ENCODE data around the gene NINJ1. TPM values are rescaled to one million over a fixed set of nuclear protein-coding genes. Genes with fewer than 3 reads are reported as not detected.
"Not testable (repeated sequence)": the region's sequence is repeated elsewhere in the genome, so short reads cannot be mapped to it uniquely, and the experiment has no call there.

Gene NINJ1
- total RNA-seq, 4 donors from 2014 or later = 28.5 to 58.5 (median 45.7) TPM

DNA sequence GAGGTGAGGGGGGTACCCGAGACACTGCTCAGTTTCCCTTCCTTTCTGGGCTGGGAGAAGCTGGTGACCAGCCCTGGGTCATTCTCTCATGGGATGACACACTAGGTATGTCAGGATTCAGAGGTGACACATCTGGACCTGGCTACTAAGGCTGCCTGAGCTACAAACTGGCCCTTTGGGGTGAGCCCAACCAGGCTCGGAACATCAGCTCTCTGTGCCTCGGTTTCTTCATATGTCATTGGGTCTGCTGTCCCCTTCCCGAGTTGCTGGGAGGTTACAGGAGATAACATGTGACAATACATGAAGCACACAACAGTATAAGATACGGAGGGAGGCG lies 26.3 kb downstream of the NINJ1 start:
- ATAC-seq (no peak), DNase-seq (peak in 1 of 2 donors; percentile 8)
- H3K4me3 ChIP-seq = no peak overlapping the region
- in situ Hi-C loops (cut with MboI; ENCODE audit: low sequenced_read_pairs in 4 of 4) (loop anchor here in 1 of 4 donors (25.0 kb wide), 1 partner anchor 355 kb away; the partner anchor contains the start of genes FAM120A and FAM120AOS), intact Hi-C loops (cut with DNase I; ENCODE audit: low total_unique reads) (loop anchor here (2.0 kb wide), 2 partner anchors 23 to 197 kb away; no protein-coding TSS in a partner anchor)
- H3K4me1 ChIP-seq = peaks cover 3 to 11% of the 10 kb centered on the region in 2 donors
- TF ChIP-seq, protein P1, sequence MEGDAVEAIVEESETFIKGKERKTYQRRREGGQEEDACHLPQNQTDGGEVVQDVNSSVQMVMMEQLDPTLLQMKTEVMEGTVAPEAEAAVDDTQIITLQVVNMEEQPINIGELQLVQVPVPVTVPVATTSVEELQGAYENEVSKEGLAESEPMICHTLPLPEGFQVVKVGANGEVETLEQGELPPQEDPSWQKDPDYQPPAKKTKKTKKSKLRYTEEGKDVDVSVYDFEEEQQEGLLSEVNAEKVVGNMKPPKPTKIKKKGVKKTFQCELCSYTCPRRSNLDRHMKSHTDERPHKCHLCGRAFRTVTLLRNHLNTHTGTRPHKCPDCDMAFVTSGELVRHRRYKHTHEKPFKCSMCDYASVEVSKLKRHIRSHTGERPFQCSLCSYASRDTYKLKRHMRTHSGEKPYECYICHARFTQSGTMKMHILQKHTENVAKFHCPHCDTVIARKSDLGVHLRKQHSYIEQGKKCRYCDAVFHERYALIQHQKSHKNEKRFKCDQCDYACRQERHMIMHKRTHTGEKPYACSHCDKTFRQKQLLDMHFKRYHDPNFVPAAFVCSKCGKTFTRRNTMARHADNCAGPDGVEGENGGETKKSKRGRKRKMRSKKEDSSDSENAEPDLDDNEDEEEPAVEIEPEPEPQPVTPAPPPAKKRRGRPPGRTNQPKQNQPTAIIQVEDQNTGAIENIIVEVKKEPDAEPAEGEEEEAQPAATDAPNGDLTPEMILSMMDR (IDR thresholded peaks at IDR 0.05 in 4 of 5, conservative IDR thresholded peaks at IDR 0.05 in 1 of 5) = no peak
- no peak for TF ChIP-seq POLR2A (IDR thresholded peaks at IDR 0.05)
- no peak overlapping the region for H3K27ac ChIP-seq
- no peaks in the 10 kb centered on the region for H3K9me3 ChIP-seq
- H3K27me3 ChIP-seq = no peaks in the 10 kb centered on the region
- H3K36me3 ChIP-seq = peaks cover 0 to 39% of the 10 kb centered on the region in 2 donors

DNA sequence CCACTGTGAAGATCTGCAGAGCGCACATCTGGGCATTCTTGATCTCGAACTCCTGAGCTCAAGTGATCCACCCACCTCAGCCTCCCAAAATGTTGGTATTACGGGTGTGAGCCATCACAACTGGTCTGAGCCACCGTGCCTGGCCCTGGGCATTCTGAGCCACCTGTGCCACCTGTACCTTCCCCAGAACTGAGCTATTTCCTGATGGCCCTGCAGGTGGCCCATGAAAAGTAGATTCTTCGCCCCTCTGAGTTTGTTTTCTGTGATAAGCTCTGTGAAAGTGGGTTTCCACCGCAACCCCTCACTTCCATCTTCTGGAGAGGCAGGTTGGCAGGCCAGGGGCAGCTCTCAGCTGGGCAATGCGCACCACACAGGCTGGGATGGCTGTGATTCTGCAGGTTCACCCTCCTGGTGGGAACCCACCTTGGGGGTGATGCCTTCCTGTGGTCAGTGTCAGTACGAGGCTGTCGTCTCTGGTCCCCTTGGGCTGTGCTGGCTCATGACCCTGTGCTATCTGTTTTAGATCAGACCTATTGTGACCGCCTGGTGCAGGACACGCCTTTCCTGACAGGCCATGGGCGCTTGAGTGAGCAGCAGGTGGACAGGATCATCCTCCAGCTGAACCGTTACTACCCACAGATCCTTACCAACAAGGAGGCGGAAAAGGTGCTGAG lies 26.8 kb downstream of the NINJ1 start:
- intact Hi-C loops (cut with DNase I; ENCODE audit: low total_unique reads) (no loop called here), in situ Hi-C loops (cut with MboI; ENCODE audit: low sequenced_read_pairs in 4 of 4) (loop anchor here in 1 of 4 donors (25.0 kb wide), 1 partner anchor 355 kb away; the partner anchor contains the start of genes FAM120A and FAM120AOS)
- H3K27me3 ChIP-seq = no peaks in the 10 kb centered on the region
- no peaks in the 10 kb centered on the region for H3K9me3 ChIP-seq
- peak in 1 of 2 donors; percentile 7 for DNase-seq
- peaks cover 0 to 34% of the 10 kb centered on the region in 2 donors for H3K36me3 ChIP-seq
- H3K4me3 ChIP-seq = no peak overlapping the region
- no peak overlapping the region for H3K27ac ChIP-seq
- H3K4me1 ChIP-seq = peaks cover 3 to 11% of the 10 kb centered on the region in 2 donors
- TF ChIP-seq POLR2A (IDR thresholded peaks at IDR 0.05) = no peak
- TF ChIP-seq, protein P1 (IDR thresholded peaks at IDR 0.05 in 4 of 5, conservative IDR thresholded peaks at IDR 0.05 in 1 of 5) = no peak
- ATAC-seq = no peak

DNA sequence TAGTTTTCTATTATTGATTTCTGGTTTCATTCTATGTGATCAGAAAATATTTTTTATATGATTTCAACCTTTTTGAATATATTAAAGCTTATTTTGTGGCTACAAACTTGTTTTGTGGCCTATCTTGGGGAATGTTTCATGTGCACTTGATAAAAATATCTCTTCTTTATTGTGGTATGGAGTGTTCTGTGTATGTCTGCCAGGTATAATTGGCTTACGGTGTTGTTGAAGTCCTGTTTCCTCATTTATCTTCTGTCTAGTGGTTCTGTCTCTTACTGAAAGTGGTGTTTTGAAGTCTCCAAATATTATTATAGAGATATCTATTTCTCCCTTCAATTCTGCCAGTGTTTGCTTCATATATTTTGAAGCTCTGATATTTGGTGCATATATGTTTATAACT lies 28.4 kb downstream of the NINJ1 start:
- ATAC-seq = no peak
- intact Hi-C loops (cut with DNase I; ENCODE audit: low total_unique reads) (no loop called here), in situ Hi-C loops (cut with MboI; ENCODE audit: low sequenced_read_pairs in 4 of 4) (loop anchor here in 1 of 4 donors (25.0 kb wide), 1 partner anchor 357 kb away; the partner anchor contains the start of genes FAM120A and FAM120AOS)
- Histone ChIP-seq H3K36me3 (peaks cover 0 to 20% of the 10 kb centered on the region in 2 donors), H3K4me3 (no peak overlapping the region), H3K9me3 (no peaks in the 10 kb centered on the region), H3K4me1 (peaks cover 3 to 11% of the 10 kb centered on the region in 2 donors), H3K27me3 (no peaks in the 10 kb centered on the region), H3K27ac (no peak overlapping the region)
- DNase-seq = no peak
- TF ChIP-seq POLR2A (IDR thresholded peaks at IDR 0.05) = no peak
- TF ChIP-seq, protein P1 (IDR thresholded peaks at IDR 0.05 in 4 of 5, conservative IDR thresholded peaks at IDR 0.05 in 1 of 5) = no peak

DNA sequence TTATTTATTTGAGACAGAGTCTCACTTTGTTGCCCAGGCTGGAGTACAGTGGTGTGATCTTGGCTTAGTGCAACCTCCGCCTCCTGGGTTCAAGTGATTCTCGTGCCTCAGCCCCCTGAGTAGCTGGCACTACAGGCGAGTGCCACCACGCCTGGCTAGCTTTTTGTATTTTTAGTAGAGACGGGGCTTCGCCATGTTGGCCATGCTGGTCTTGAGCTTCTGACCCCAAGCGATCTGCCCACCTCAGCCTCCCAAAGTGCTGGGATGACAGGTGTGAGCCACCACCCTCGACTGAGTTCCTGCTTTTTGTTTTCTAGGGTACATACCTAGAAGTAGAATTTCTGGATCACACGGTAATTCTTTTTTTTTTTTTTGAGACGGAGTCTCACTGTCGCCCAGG lies 33.0 kb downstream of the NINJ1 start:
- H3K36me3 ChIP-seq; H3K4me3 ChIP-seq; H3K9me3 ChIP-seq; ATAC-seq; intact Hi-C loops (cut with DNase I; ENCODE audit: low total_unique reads); H3K27me3 ChIP-seq; H3K27ac ChIP-seq: not testable (repeated sequence)
- H3K4me1 ChIP-seq = peaks cover 31 to 39% of the 10 kb centered on the region in 2 donors
- in situ Hi-C loops (cut with MboI; ENCODE audit: low sequenced_read_pairs in 4 of 4) = loop anchor here in 1 of 4 donors (25.0 kb wide), 1 partner anchor 361 kb away; the partner anchor contains the start of genes FAM120A and FAM120AOS
- DNase-seq = peak in 1 of 2 donors; percentile 5

DNA sequence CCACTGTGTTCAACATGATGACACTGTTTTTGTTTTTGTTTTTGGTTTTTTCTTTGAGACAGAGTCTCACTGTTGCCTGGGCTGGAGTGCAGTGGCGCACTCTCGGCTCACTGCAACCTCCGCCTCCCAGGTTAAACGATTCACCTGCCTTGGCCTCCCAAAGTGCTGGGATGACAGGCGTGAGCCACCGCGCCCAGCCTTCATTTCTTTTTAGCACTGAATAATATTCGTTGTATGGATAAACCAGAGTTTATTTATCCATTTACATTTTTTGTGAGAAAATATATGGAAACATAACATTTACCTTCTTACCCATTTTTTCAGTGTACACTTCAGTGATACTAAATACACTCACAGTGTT lies 33.8 kb downstream of the NINJ1 start:
- DNase-seq (peak in 1 of 2 donors; percentile 3), ATAC-seq (no peak)
- in situ Hi-C loops (cut with MboI; ENCODE audit: low sequenced_read_pairs in 4 of 4) = loop anchor here in 1 of 4 donors (25.0 kb wide), 1 partner anchor 362 kb away; the partner anchor contains the start of genes FAM120A and FAM120AOS
- TF ChIP-seq POLR2A (IDR thresholded peaks at IDR 0.05) = no peak
- TF ChIP-seq, protein P1 (IDR thresholded peaks at IDR 0.05 in 4 of 5, conservative IDR thresholded peaks at IDR 0.05 in 1 of 5) = no peak
- H3K27me3 ChIP-seq = no peaks in the 10 kb centered on the region
- H3K36me3 ChIP-seq = no peaks in the 10 kb centered on the region
- H3K4me1 ChIP-seq = peaks cover 31 to 34% of the 10 kb centered on the region in 2 donors
- intact Hi-C loops (cut with DNase I; ENCODE audit: low total_unique reads) = no loop called here
- no peak overlapping the region for H3K4me3 ChIP-seq
- peak overlapping the region in 1 of 4 donors; percentile 100 for H3K27ac ChIP-seq
- H3K9me3 ChIP-seq = no peaks in the 10 kb centered on the region
